Measurements from ENCODE around the gene EWSR1. TPM values are rescaled to one million over a fixed set of nuclear protein-coding genes. Genes with fewer than 3 reads are reported as not detected.

The EWSR1 gene
- polyA plus RNA-seq, 3 donors, result 81.2 to 280 (median 136) TPM

DNA sequence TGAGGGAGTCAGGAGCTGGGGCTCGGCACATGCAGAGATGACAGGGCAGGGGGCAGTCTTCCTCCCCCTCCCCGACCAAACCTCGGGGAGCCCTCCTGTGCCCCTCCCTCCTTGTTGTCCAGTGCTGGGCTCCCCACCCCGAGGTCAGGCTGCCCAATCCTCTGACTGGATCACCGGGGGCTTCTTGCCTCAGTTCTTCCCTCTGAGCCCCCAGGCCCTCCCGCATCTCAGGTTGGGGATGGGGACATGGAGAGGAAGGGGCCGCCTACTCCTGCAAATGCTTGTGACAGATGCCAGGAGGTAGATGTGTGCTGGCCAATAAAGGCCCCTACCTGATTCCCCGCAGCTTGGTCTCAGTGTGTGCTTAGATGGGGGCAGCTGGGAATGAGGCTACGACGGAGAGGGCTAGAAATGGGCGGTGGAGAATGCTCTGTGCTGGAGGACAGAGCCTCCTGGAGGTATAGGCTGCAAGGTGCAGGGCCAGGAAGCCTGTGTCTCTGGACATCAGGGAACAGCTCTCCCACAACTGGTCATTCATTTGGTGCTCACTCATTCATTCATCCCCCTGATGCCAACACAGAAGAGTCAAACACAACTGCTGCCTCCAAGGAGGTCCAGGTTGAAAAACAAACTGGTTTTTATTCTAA lies 8.7 kb upstream of the EWSR1 start:
- H3K4me3 Mint-ChIP-seq, result no peak overlapping the region
- WGBS (ENCODE audit: insufficient coverage), result 100% methylated on average over 3 of the region's 11 CpGs
- Histone ChIP-seq H3K4me1 (ENCODE audit: control insufficient read depth in 1 of 2, insufficient read depth in 2 of 2, low read length in 2 of 2) (no peaks in the 10 kb centered on the region), H3K79me2 (ENCODE audit: insufficient read depth, low read length) (no peaks in the 10 kb centered on the region), H3K9me3 (replicated peaks in 1 of 2; ENCODE audit: control insufficient read depth in 1 of 2, insufficient read depth in 1 of 2, low read length in 2 of 2) (no peaks in the 10 kb centered on the region), H3K4me3 (replicated peaks in 1 of 3; ENCODE audit: low read depth in 2 of 3, low read length in 3 of 3) (no peak overlapping the region), H3K4me2 (replicated peaks; ENCODE audit: extremely low read depth, low read length, poor library complexity, severe bottlenecking) (no peak overlapping the region), H3K27me3 (ENCODE audit: control insufficient read depth in 2 of 2, insufficient read depth in 2 of 2, low read length in 2 of 2) (no peaks in the 10 kb centered on the region), H2AFZ (ENCODE audit: insufficient read depth, low read depth, low read length, poor library complexity, severe bottlenecking) (no peak overlapping the region), H4K20me1 (ENCODE audit: insufficient read depth, low read length) (no peaks in the 10 kb centered on the region), H3K36me3 (replicated peaks in 1 of 2; ENCODE audit: control insufficient read depth in 1 of 2, insufficient read depth in 2 of 2, low read length in 2 of 2) (peaks cover 0 to 11% of the 10 kb centered on the region in 2 donors), H3K9ac (ENCODE audit: insufficient read depth, low read length, poor library complexity, severe bottlenecking) (no peak overlapping the region), H3K27ac (ENCODE audit: low read depth in 1 of 2, low read length in 2 of 2) (no peak overlapping the region)
- intact Hi-C loops (cut with micrococcal nuclease), result no loop called here
- H3K36me3 Mint-ChIP-seq, result peaks cover 7 to 13% of the 10 kb centered on the region in 2 donors
- TF ChIP-seq, protein P1, sequence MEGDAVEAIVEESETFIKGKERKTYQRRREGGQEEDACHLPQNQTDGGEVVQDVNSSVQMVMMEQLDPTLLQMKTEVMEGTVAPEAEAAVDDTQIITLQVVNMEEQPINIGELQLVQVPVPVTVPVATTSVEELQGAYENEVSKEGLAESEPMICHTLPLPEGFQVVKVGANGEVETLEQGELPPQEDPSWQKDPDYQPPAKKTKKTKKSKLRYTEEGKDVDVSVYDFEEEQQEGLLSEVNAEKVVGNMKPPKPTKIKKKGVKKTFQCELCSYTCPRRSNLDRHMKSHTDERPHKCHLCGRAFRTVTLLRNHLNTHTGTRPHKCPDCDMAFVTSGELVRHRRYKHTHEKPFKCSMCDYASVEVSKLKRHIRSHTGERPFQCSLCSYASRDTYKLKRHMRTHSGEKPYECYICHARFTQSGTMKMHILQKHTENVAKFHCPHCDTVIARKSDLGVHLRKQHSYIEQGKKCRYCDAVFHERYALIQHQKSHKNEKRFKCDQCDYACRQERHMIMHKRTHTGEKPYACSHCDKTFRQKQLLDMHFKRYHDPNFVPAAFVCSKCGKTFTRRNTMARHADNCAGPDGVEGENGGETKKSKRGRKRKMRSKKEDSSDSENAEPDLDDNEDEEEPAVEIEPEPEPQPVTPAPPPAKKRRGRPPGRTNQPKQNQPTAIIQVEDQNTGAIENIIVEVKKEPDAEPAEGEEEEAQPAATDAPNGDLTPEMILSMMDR (IDR thresholded peaks at IDR 0.05), result no peak
- peaks cover 0 to 5% (median 2%) of the 10 kb centered on the region in 3 donors for H3K27me3 Mint-ChIP-seq (ENCODE audit: low read depth in 3 of 3)
- H3K27ac Mint-ChIP-seq, result peak overlapping the region in 1 of 7 donors; percentile 38
- DNase-seq, result no peak
- no peaks in the 10 kb centered on the region for H3K9me3 Mint-ChIP-seq
- H3K4me1 Mint-ChIP-seq, result no peaks in the 10 kb centered on the region

DNA sequence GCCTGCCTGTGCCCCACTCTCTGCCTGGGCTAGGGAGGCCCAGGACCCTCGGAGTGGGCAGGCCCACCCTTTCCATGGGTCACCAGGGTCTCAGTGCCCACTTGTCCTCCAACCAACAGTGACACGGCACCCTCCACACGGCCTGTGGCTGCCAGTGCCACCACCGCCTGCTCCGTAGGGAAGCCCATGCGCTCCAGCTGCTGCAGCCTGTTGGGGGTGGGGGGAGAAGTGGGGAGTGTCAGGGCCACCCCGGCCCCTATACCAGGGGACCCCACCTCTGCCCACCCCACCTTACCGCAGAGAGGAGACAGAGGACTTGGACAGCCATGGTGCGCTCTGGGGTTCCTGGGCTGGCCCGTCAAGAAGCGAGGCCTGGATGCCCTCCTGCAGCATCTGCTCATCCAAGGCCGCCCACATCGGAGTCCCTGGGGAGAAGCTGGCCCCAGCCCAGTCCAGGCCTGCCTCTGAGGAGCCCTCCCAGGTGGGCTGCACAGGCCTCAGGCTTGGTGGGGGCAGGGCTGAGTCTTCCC lies 8.0 kb upstream of the EWSR1 start:
- no peak for DNase-seq
- no peaks in the 10 kb centered on the region for H3K79me2 ChIP-seq (ENCODE audit: insufficient read depth, low read length)
- no peak overlapping the region for H3K4me2 ChIP-seq (replicated peaks; ENCODE audit: extremely low read depth, low read length, poor library complexity, severe bottlenecking)
- H3K4me1 ChIP-seq (ENCODE audit: control insufficient read depth in 1 of 2, insufficient read depth in 2 of 2, low read length in 2 of 2), result no peaks in the 10 kb centered on the region
- H3K4me3 ChIP-seq (replicated peaks in 1 of 3; ENCODE audit: low read depth in 2 of 3, low read length in 3 of 3), result no peak overlapping the region
- H3K4me3 Mint-ChIP-seq, result no peak overlapping the region
- H3K36me3 ChIP-seq (replicated peaks in 1 of 2; ENCODE audit: control insufficient read depth in 1 of 2, insufficient read depth in 2 of 2, low read length in 2 of 2), result peaks cover 1 to 13% of the 10 kb centered on the region in 2 donors
- H3K9me3 ChIP-seq (replicated peaks in 1 of 2; ENCODE audit: control insufficient read depth in 1 of 2, insufficient read depth in 1 of 2, low read length in 2 of 2), result no peaks in the 10 kb centered on the region
- H2AFZ ChIP-seq (ENCODE audit: insufficient read depth, low read depth, low read length, poor library complexity, severe bottlenecking), result no peak overlapping the region
- no peaks in the 10 kb centered on the region for H3K9me3 Mint-ChIP-seq
- peaks cover 8 to 16% of the 10 kb centered on the region in 2 donors for H3K36me3 Mint-ChIP-seq
- no peaks in the 10 kb centered on the region for H4K20me1 ChIP-seq (ENCODE audit: insufficient read depth, low read length)
- H3K4me1 Mint-ChIP-seq, result no peaks in the 10 kb centered on the region
- WGBS (ENCODE audit: insufficient coverage), result 96% methylated on average over 7 of the region's 13 CpGs
- H3K27me3 ChIP-seq (ENCODE audit: control insufficient read depth in 2 of 2, insufficient read depth in 2 of 2, low read length in 2 of 2), result no peaks in the 10 kb centered on the region
- no peak overlapping the region for H3K27ac Mint-ChIP-seq
- H3K27me3 Mint-ChIP-seq (ENCODE audit: low read depth in 3 of 3), result peaks cover 0 to 4% (median 2%) of the 10 kb centered on the region in 3 donors
- TF ChIP-seq, protein P1 (IDR thresholded peaks at IDR 0.05), result no peak
- intact Hi-C loops (cut with micrococcal nuclease), result loop anchor here in 1 of 2 donors (10.0 kb wide), 1 partner anchor 125 kb away; the partner anchor contains the start of gene AP1B1
- no peak overlapping the region for H3K9ac ChIP-seq (ENCODE audit: insufficient read depth, low read length, poor library complexity, severe bottlenecking)
- no peak overlapping the region for H3K27ac ChIP-seq (ENCODE audit: low read depth in 1 of 2, low read length in 2 of 2)
